GM23338 (cell line): ENCODE measurements around the gene KIRREL3. TPM values are rescaled to one million over a fixed set of nuclear protein-coding genes. Genes with fewer than 3 reads are reported as not detected.

Experiments used
- ATAC-seq: fragments of 200-7000 bp; cut with Tn5 transposase; 3 replicates; pipeline ENCODE4 v1.9.1; 2020
- DNase-seq: peaks from one replicate; pipeline ENCODE4 v3.0.0-alpha.2; 2015; ENCODE audit warnings: low spot score
- H2AFZ ChIP-seq: fragments of 200-600 bp; sonication (generic); 2 replicates; pipeline ENCODE4 v1.8.0; 2016; ENCODE audit warnings: antibody characterized with exemption, mild to moderate bottlenecking, moderate library complexity
- H3F3A ChIP-seq: fragments of 200-600 bp; sonication (generic); replicated peaks from 2 replicates; pipeline ENCODE4 v1.8.0; 2017; ENCODE audit warnings: antibody characterized with exemption, mixed run types, low read depth
- H3K27ac ChIP-seq: fragments of 200-600 bp; sonication (generic); 2 replicates; pipeline ENCODE4 v1.6.1; 2016; ENCODE audit warnings: low read depth
- H3K27me3 ChIP-seq: fragments of 200-600 bp; sonication (generic); 2 replicates; pipeline ENCODE4 v1.8.0; 2016; ENCODE audit warnings: mild to moderate bottlenecking, mixed run types, moderate library complexity; ENCODE audit not compliant: insufficient read depth
- H3K36me3 ChIP-seq: fragments of 200-600 bp; sonication (generic); 2 replicates; pipeline ENCODE4 v1.8.0; 2016; ENCODE audit warnings: mild to moderate bottlenecking; ENCODE audit not compliant: insufficient read depth
- H3K4me1 ChIP-seq: fragments of 200-600 bp; sonication (generic); 2 replicates; pipeline ENCODE4 v1.8.0; 2016; ENCODE audit warnings: mild to moderate bottlenecking, moderate library complexity; ENCODE audit not compliant: insufficient read depth
- H3K4me2 ChIP-seq: fragments of 200-600 bp; sonication (generic); 2 replicates; pipeline ENCODE4 v1.7.1; 2017; ENCODE audit warnings: mixed run types
- H3K4me3 ChIP-seq: fragments of 200-600 bp; sonication (generic); 2 replicates; pipeline ENCODE4 v1.6.1; 2016; ENCODE audit warnings: mixed run types
- H3K79me2 ChIP-seq: fragments of 200-600 bp; sonication (generic); replicated peaks from 2 replicates; pipeline ENCODE4 v1.8.0; 2017; ENCODE audit warnings: mild to moderate bottlenecking; ENCODE audit not compliant: insufficient read depth
- H3K9me2 ChIP-seq: fragments of 200-600 bp; sonication (generic); 2 replicates; pipeline ENCODE4 v1.8.0; 2017; ENCODE audit not compliant: insufficient read depth
- H4K20me1 ChIP-seq: fragments of 200-600 bp; sonication (generic); replicated peaks from 2 replicates; pipeline ENCODE4 v1.8.0; 2017; ENCODE audit warnings: mild to moderate bottlenecking; ENCODE audit not compliant: insufficient read depth
- H3K27ac Mint-ChIP-seq: 2 replicates; pipeline ENCODE4 v1.8.0; 2020; ENCODE audit warnings: inconsistent platforms, mild to moderate bottlenecking, moderate library complexity, mixed read lengths
- H3K27me3 Mint-ChIP-seq: 3 replicates; pipeline ENCODE4 v1.8.0; 2022; ENCODE audit warnings: low read depth, mild to moderate bottlenecking, moderate library complexity, mixed read lengths, inconsistent platforms; ENCODE audit not compliant: insufficient read depth, poor library complexity
- H3K36me3 Mint-ChIP-seq: 3 replicates; pipeline ENCODE4 v1.8.0; 2021; ENCODE audit warnings: low read depth, mild to moderate bottlenecking, inconsistent platforms, moderate library complexity, mixed read lengths
- H3K4me1 Mint-ChIP-seq: 3 replicates; pipeline ENCODE4 v1.8.0; 2020; ENCODE audit warnings: mild to moderate bottlenecking, inconsistent platforms, mixed read lengths
- H3K4me3 Mint-ChIP-seq: 3 replicates; pipeline ENCODE4 v1.8.0; 2021; ENCODE audit warnings: moderate library complexity, mild to moderate bottlenecking, inconsistent platforms, mixed read lengths
- H3K9me3 Mint-ChIP-seq: 3 replicates; pipeline ENCODE4 v1.8.0; 2020; ENCODE audit warnings: moderate library complexity, mild to moderate bottlenecking, inconsistent platforms, mixed read lengths
- CREB1 ChIP-seq: fragments of 250-450 bp; sonication (Bioruptor Pico); IDR thresholded peaks from 2 replicates; pipeline ENCODE4 v1.5.0; 2020; ENCODE audit warnings: low read depth, mild to moderate bottlenecking, moderate library complexity
- ETS1 ChIP-seq: IDR thresholded peaks from 2 replicates; pipeline ENCODE4 v1.6.1; 2016; ENCODE audit warnings: antibody characterized with exemption
- EZH2 ChIP-seq: fragments of 200-600 bp; sonication (generic); IDR thresholded peaks from one replicate; pipeline ENCODE4 v1.8.0; 2017; ENCODE audit warnings: antibody characterized with exemption, mild to moderate bottlenecking, low read depth; ENCODE audit not compliant: unreplicated experiment
- EZH2phosphoT487 ChIP-seq: fragments of 200-600 bp; sonication (generic); IDR thresholded peaks from one replicate; pipeline ENCODE4 v1.8.1; 2018; ENCODE audit warnings: antibody characterized with exemption; ENCODE audit not compliant: unreplicated experiment
- JUNB ChIP-seq: IDR thresholded peaks from one replicate; pipeline ENCODE4 v1.6.1; 2016; ENCODE audit warnings: antibody characterized with exemption; ENCODE audit not compliant: unreplicated experiment
- NANOG ChIP-seq: IDR thresholded peaks from 2 replicates; pipeline ENCODE4 v1.6.1; 2016; ENCODE audit warnings: antibody characterized with exemption, borderline replicate concordance
- POLR2AphosphoS5 ChIP-seq: IDR thresholded peaks from 2 replicates; pipeline ENCODE4 v1.6.1; 2016; ENCODE audit warnings: antibody characterized with exemption, low read depth
- REST ChIP-seq: IDR thresholded peaks from one replicate; pipeline ENCODE4 v1.6.1; 2018; ENCODE audit warnings: antibody characterized with exemption; ENCODE audit not compliant: unreplicated experiment
- STAT1 ChIP-seq: IDR thresholded peaks from one replicate; pipeline ENCODE4 v1.6.1; 2016; ENCODE audit warnings: antibody characterized with exemption; ENCODE audit not compliant: unreplicated experiment
- ZNF114 ChIP-seq: fragments of 250-450 bp; sonication (Bioruptor Pico); IDR thresholded peaks from 2 replicates; pipeline ENCODE4 v1.5.0; 2020; ENCODE audit warnings: mild to moderate bottlenecking, moderate library complexity
- ZNF331 ChIP-seq: fragments of 250-450 bp; sonication (Bioruptor Pico); IDR thresholded peaks from 2 replicates; pipeline ENCODE4 v1.5.0; 2020; ENCODE audit warnings: low read depth, mild to moderate bottlenecking, moderate library complexity
- polyA plus RNA-seq: library from polyadenylated mRNA; unstranded; fragments of >200 nt; fragmentation: Nextera tagmentation; extraction: Ambion mirVana; gene quantifications from 2 replicates; pipeline ENCODE4 v1.2.1, GENCODE V29; 2016
- total RNA-seq: library from RNA; depleted of rRNA; stranded (reverse); fragments of >200 nt; shearing (Covaris generic); gene quantifications from 2 replicates; pipeline ENCODE4 v1.2.3, GENCODE V29; 2014

Gene KIRREL3
- total and polyA plus RNA-seq, 2 experiments from 2014 or later: 0.13 to 1.5 TPM

GRCh38 chr11:126400019-126400418 lies 600.6 kb downstream of the KIRREL3 start (continued):
- TF ChIP-seq REST (no peak), EZH2phosphoT487 (no peak), NANOG (no peak), POLR2AphosphoS5 (no peak), EZH2 (no peak), ZNF331 (no peak)

GRCh38 chr11:126398721-126399120 lies 601.8 kb downstream of the KIRREL3 start:
- H2AFZ ChIP-seq: no peak overlapping the region
- H3K4me1 Mint-ChIP-seq: peaks cover 12% of the 10 kb centered on the region
- 0 out of 2 replicates have a peak, but pooled peaks cover 3% of the 10 kb centered on the region for H4K20me1 ChIP-seq
- H3K36me3 ChIP-seq: no peaks in the 10 kb centered on the region
- H3K4me3 Mint-ChIP-seq: no peak overlapping the region
- TF ChIP-seq CREB1 (CRISPR knock-in tag) (no peak), NANOG (no peak), ZNF114 (CRISPR knock-in tag) (no peak), EZH2 (no peak), JUNB (no peak), EZH2phosphoT487 (no peak), REST (no peak), STAT1 (no peak), POLR2AphosphoS5 (no peak), ETS1 (no peak), ZNF331 (no peak)
- ATAC-seq (no peak), DNase-seq (no peak)
- peaks cover 2% of the 10 kb centered on the region; the same call in 1 of the 2 replicates for H3K79me2 ChIP-seq
- H3F3A ChIP-seq: 0 out of 2 replicates have a peak, but pooled peaks cover 3% of the 10 kb centered on the region
- H3K9me2 ChIP-seq: no peaks in the 10 kb centered on the region
- H3K4me3 ChIP-seq: no peak overlapping the region
- H3K27ac Mint-ChIP-seq: no peak overlapping the region
- no peak overlapping the region for H3K27ac ChIP-seq
- H3K4me2 ChIP-seq: no peak overlapping the region
- H3K9me3 Mint-ChIP-seq: peaks cover 5% of the 10 kb centered on the region; the same call in 1 of the 3 replicates
- H3K27me3 Mint-ChIP-seq: peaks cover 7% of the 10 kb centered on the region
- no peaks in the 10 kb centered on the region for H3K36me3 Mint-ChIP-seq
- H3K27me3 ChIP-seq: no peaks in the 10 kb centered on the region
- H3K4me1 ChIP-seq: peaks cover 7% of the 10 kb centered on the region
